Esophagus (tissue), 2 donors: ENCODE measurements around the gene ZDHHC20. TPM values are rescaled to one million over a fixed set of nuclear protein-coding genes. Genes with fewer than 3 reads are reported as not detected.

Experiments
- H3K27ac ChIP-seq, 2 donors: one replicate each; pipeline ENCODE4 v1.5.1; 2013; ENCODE audit warnings: low read depth in 2 of 2, mild to moderate bottlenecking in 2 of 2, inconsistent platforms in 1 of 2, low read length in 1 of 2, moderate library complexity in 1 of 2
- H3K27me3 ChIP-seq, 2 donors: one replicate each; pipeline ENCODE4 v1.6.1; 2013; ENCODE audit warnings: low read length in 2 of 2, control low read depth in 1 of 2, mild to moderate bottlenecking in 1 of 2; ENCODE audit not compliant: insufficient read depth in 2 of 2, control insufficient read depth in 1 of 2
- H3K36me3 ChIP-seq, 2 donors: one replicate each; pipeline ENCODE4 v1.6.1; 2013; ENCODE audit warnings: low read length in 1 of 2; ENCODE audit not compliant: control insufficient read depth in 2 of 2, insufficient read depth in 2 of 2
- H3K4me1 ChIP-seq, 2 donors: one replicate each; pipeline ENCODE4 v1.6.1; 2013; ENCODE audit warnings: low read length in 1 of 2; ENCODE audit not compliant: control insufficient read depth in 2 of 2, insufficient read depth in 2 of 2
- H3K4me3 ChIP-seq, 2 donors: one replicate each; pipeline ENCODE4 v1.5.1; 2013; ENCODE audit warnings: low read length in 2 of 2, mild to moderate bottlenecking in 2 of 2, low read depth in 1 of 2, moderate library complexity in 1 of 2
- H3K9me3 ChIP-seq, 2 donors: one replicate each; pipeline ENCODE4 v1.6.1; 2013; ENCODE audit warnings: mild to moderate bottlenecking in 2 of 2, low read depth in 1 of 2, low read length in 1 of 2, moderate library complexity in 1 of 2; ENCODE audit not compliant: control insufficient read depth in 2 of 2, insufficient read depth in 1 of 2
- WGBS, 2 donors: extraction: QIAGEN DNeasy Blood & Tissue Kit; methylation state at CpG; one replicate each; pipeline ENCODE4 v1.1.7; 2013; 5-methylcytosine and 5-hydroxymethylcytosine counted together
- polyA plus RNA-seq, 2 donors: library from polyadenylated mRNA; stranded (reverse); fragments of 200-250 nt; gene quantifications; one replicate each; pipeline ENCODE4 v1.2.3, GENCODE V29; 2013
- donor health status: healthy with polysubstance abuse.
- donor health status: Bipolar disorder and iron deficiency.

Gene ZDHHC20
- polyA plus RNA-seq = 10 to 100 TPM; 20.3 to 27.9 TPM

- H3K27me3 ChIP-seq = no peaks in the 10 kb centered on the region
- WGBS, 2 donors = 0 to 1% methylated on average over 69 to 107 of the region's 107 CpGs
- no peaks in the 10 kb centered on the region for H3K4me1 ChIP-seq
These were observed at the start of gene ZDHHC20 for GRCh38 chr13:21458813-21459701. Gene ZDHHC20, minus strand, starts transcription at chr13:21459303. Its CDS starts 132 bp downstream, at chr13:21459171.

GRCh38 chr13:21504379-21504778 lies 45.3 kb upstream of the ZDHHC20 start:
- H3K9me3 ChIP-seq = no peaks in the 10 kb centered on the region
- H3K27ac ChIP-seq = no peak overlapping the region
- H3K27me3 ChIP-seq = no peaks in the 10 kb centered on the region
- WGBS, 2 donors = 98% methylated on average over 3 of the region's 3 CpGs
- H3K4me1 ChIP-seq = no peaks in the 10 kb centered on the region
- no peaks in the 10 kb centered on the region for H3K36me3 ChIP-seq
- H3K4me3 ChIP-seq = no peak overlapping the region

More at GRCh38 chr13:21458813-21459701, at the start of gene ZDHHC20:
- no peaks in the 10 kb centered on the region for H3K36me3 ChIP-seq
- H3K4me3 ChIP-seq = peak within 1 kb of the TSS; percentile 86 to 100
- H3K27ac ChIP-seq = peak within 1 kb of the TSS; percentile 87 to 94
- H3K9me3 ChIP-seq = no peaks in the 10 kb centered on the region

GRCh38 chr13:21501686-21502085 lies 42.6 kb upstream of the ZDHHC20 start:
- Histone ChIP-seq H3K36me3 (no peaks in the 10 kb centered on the region), H3K4me1 (no peaks in the 10 kb centered on the region), H3K27me3 (no peaks in the 10 kb centered on the region), H3K9me3 (no peaks in the 10 kb centered on the region), H3K4me3 (no peak overlapping the region), H3K27ac (no peak overlapping the region)
- 97 to 98% methylated on average over 3 of the region's 3 CpGs for WGBS, 2 donors

- WGBS, 2 donors = 94 to 95% methylated on average over 4 of the region's 4 CpGs
- Histone ChIP-seq H3K9me3 (peaks cover 0 to 3% of the 10 kb centered on the region in 2 donors), H3K4me3 (no peak overlapping the region), H3K27me3 (no peaks in the 10 kb centered on the region), H3K4me1 (no peaks in the 10 kb centered on the region), H3K27ac (no peak overlapping the region), H3K36me3 (peaks cover 0 to 3% of the 10 kb centered on the region in 2 donors)
These were observed 27.2 kb upstream of the ZDHHC20 start for GRCh38 chr13:21486322-21486721.

- Histone ChIP-seq H3K4me3 (no peak overlapping the region), H3K4me1 (no peaks in the 10 kb centered on the region), H3K27ac (no peak overlapping the region), H3K36me3 (no peaks in the 10 kb centered on the region), H3K27me3 (no peaks in the 10 kb centered on the region), H3K9me3 (peaks cover 0 to 3% of the 10 kb centered on the region in 2 donors)
- WGBS, 2 donors = 92% methylated on average over 24 of the region's 24 CpGs
These were observed 24.6 kb upstream of the ZDHHC20 start for GRCh38 chr13:21483748-21484147.

GRCh38 chr13:21481359-21481758 lies 22.3 kb upstream of the ZDHHC20 start:
- H3K4me1 ChIP-seq = no peaks in the 10 kb centered on the region

GRCh38 chr13:21478881-21479808 lies 20.0 kb upstream of the ZDHHC20 start:
- no peak overlapping the region for H3K4me3 ChIP-seq

More at GRCh38 chr13:21481359-21481758, 22.3 kb upstream of the ZDHHC20 start:
- Histone ChIP-seq H3K9me3 (peaks cover 0 to 3% of the 10 kb centered on the region in 2 donors), H3K27ac (no peak overlapping the region), H3K4me3 (no peak overlapping the region), H3K36me3 (no peaks in the 10 kb centered on the region), H3K27me3 (no peaks in the 10 kb centered on the region)
- WGBS, 2 donors = 36 to 50% methylated on average over 6 of the region's 6 CpGs

GRCh38 chr13:21476893-21477472 lies 17.9 kb upstream of the ZDHHC20 start:
- Histone ChIP-seq H3K27me3 (no peaks in the 10 kb centered on the region), H3K9me3 (no peaks in the 10 kb centered on the region), H3K27ac (peak overlapping the region in 1 of 2 donors; percentile 47), H3K4me3 (peak overlapping the region; percentile 30 to 46), H3K36me3 (no peaks in the 10 kb centered on the region), H3K4me1 (no peaks in the 10 kb centered on the region)
- WGBS, 2 donors = 5% methylated on average over 14 to 18 of the region's 18 CpGs

More at GRCh38 chr13:21478881-21479808, 20.0 kb upstream of the ZDHHC20 start:
- Histone ChIP-seq H3K36me3 (no peaks in the 10 kb centered on the region), H3K27ac (no peak overlapping the region), H3K27me3 (no peaks in the 10 kb centered on the region), H3K4me1 (no peaks in the 10 kb centered on the region), H3K9me3 (peaks cover 0 to 3% of the 10 kb centered on the region in 2 donors)
- WGBS, 2 donors = 15 to 26% methylated on average over 8 of the region's 8 CpGs

- no peaks in the 10 kb centered on the region for H3K9me3 ChIP-seq
- WGBS, 2 donors = 58 to 59% methylated on average over 6 of the region's 6 CpGs
These were observed 16.0 kb upstream of the ZDHHC20 start for GRCh38 chr13:21475115-21475514.

More at GRCh38 chr13:21475115-21475514, 16.0 kb upstream of the ZDHHC20 start:
- H3K27me3 ChIP-seq = no peaks in the 10 kb centered on the region
- no peaks in the 10 kb centered on the region for H3K36me3 ChIP-seq
- no peak overlapping the region for H3K27ac ChIP-seq
- H3K4me1 ChIP-seq = no peaks in the 10 kb centered on the region
- no peak overlapping the region for H3K4me3 ChIP-seq
